Measurements from ENCODE around the gene CDH2.

The CDH2 gene

DNA sequence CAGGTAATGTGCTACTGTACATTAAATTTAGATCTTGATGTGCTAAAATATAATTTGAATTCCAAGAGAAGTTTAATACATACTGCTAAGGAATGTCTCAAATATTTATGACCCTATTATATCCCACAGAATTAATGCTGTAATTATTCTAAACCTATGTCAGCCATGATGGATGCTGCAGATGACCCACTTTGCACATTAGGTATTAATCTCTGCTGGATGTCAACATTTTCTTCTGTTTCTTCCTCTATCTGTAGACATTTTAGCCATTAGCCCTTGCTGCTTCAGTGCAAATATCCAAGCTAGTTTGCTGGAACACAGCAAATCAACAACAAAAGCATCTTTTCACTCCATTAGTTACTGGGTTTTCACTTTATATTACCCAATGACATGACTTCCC, 164.6 kb downstream of the CDH2 start:
- Mint-ChIP-seq H3K27me3 (no peaks in the 10 kb centered on the region), H3K4me1 (no peaks in the 10 kb centered on the region), H3K36me3 (no peaks in the 10 kb centered on the region), H3K27ac (no peak overlapping the region), H3K9me3 (no peaks in the 10 kb centered on the region), H3K4me3 (no peak overlapping the region)
- no peak for DNase-seq
- ATAC-seq (replicated peaks): no peak

DNA sequence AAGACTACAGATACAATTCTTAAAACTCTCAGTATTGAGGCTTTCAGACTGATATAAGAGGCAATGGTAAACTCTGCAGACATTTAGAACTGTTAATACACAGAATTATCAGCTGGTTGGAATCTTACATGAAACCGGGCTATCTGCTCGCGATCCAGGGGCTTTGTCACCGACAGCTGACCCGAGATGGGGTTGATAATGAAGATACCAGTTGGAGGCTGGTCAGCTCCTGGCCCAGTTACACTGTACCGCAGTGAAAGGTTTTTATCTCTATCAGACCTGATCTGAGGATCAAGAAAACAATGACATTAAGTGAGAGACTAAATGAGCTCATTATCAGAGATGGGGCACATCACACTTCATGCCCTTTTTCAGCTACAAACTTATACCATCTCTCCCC, 167.3 kb downstream of the CDH2 start:
- ATAC-seq (replicated peaks): no peak

DNA sequence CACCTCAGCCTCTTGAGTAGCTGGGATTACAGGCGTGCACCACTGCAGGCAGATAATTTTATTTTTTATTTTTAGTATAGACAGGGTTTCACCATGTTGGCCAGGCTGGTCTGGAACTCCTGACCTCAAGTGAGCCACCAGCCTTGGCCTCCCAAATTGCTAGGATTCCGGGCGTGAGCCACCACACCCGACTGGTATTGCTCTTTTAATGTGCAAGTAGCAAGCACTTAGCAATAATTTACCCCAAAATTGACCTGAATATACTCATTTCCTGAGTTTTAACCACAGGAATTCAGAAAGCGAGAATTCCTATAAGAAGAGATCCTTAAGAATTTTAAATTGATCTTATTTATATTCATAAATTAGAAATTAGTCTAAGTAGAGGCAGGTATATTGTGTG, 169.1 kb downstream of the CDH2 start:
- Mint-ChIP-seq H3K9me3 (no peaks in the 10 kb centered on the region), H3K4me1 (no peaks in the 10 kb centered on the region), H3K27me3 (no peaks in the 10 kb centered on the region), H3K27ac (no peak overlapping the region), H3K36me3 (no peaks in the 10 kb centered on the region), H3K4me3 (no peak overlapping the region)
- no peak for ATAC-seq (replicated peaks)
- DNase-seq: no peak

More for the DNA sequence above, 167.3 kb downstream of the CDH2 start:
- H3K9me3 Mint-ChIP-seq: no peaks in the 10 kb centered on the region
- no peaks in the 10 kb centered on the region for H3K4me1 Mint-ChIP-seq
- no peaks in the 10 kb centered on the region for H3K36me3 Mint-ChIP-seq
- DNase-seq: no peak
- no peaks in the 10 kb centered on the region for H3K27me3 Mint-ChIP-seq
- no peak overlapping the region for H3K27ac Mint-ChIP-seq
- H3K4me3 Mint-ChIP-seq: no peak overlapping the region

DNA sequence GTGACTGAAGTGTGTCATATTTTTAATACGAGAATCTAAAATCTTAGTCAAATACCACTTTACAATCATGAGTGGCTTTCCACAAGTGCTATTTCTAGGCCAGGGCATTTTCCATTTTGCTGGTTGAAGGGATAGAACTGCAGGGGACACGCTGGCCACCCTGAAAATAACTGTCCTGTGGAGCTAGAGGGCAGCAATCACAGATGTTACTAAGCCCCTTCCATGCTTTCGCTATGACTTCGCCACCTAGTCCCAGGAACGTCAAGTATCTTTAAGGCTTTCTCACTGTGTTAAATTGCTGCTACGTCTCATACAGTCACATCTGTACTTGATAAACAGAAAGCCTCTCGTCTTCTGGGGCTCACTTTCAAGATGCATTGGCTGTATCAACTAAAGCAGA, 171.8 kb downstream of the CDH2 start:
- Mint-ChIP-seq H3K9me3 (no peaks in the 10 kb centered on the region), H3K27ac (no peak overlapping the region), H3K4me1 (no peaks in the 10 kb centered on the region), H3K4me3 (no peak overlapping the region), H3K36me3 (no peaks in the 10 kb centered on the region), H3K27me3 (no peaks in the 10 kb centered on the region)
- no peak for DNase-seq
- ATAC-seq (replicated peaks): no peak

DNA sequence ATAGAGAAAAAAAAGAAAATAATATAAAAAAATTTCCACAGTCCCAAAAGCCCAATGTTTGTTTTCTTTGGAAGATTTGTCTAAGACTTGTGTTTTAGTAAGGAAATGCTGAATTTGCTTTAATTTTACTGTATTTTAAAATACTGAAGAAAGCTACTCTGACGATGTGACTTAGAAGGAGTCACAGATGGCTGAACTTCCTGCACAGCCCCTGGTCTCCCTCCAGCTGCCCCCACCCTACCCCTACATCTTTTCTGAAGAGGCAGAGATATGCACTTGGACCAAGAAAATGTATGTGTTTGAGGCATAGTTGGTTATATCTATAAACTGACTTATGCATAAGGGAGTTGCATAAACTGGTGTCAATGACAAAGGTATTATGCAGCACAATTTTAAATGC, 172.3 kb downstream of the CDH2 start:
- ATAC-seq (replicated peaks): no peak
- Mint-ChIP-seq H3K27me3 (no peaks in the 10 kb centered on the region), H3K27ac (no peak overlapping the region)

DNA sequence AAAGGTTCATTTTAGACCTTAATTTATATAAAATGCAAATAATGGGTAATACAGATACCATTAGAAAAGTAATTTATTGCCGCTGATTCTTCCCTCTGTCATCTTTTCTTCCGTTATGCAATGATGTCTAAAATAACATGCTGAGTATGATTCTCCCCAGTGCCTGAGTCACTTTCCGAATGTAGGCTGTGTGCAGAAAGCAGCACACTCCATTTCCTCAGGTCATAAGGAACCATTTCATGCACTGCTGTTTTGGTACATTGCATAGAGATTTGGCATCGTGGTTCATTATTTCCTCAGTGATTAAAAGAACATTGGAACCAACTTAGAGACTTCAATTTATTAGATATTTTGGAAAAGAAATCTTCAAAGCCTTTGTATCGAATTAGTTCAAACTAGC, 173.5 kb downstream of the CDH2 start:
- ATAC-seq (replicated peaks) (no peak), DNase-seq (no peak)
- no peaks in the 10 kb centered on the region for H3K36me3 Mint-ChIP-seq
- H3K9me3 Mint-ChIP-seq: peaks cover 0 to 2% of the 10 kb centered on the region in 2 donors
- H3K27me3 Mint-ChIP-seq: no peaks in the 10 kb centered on the region
- no peak overlapping the region for H3K4me3 Mint-ChIP-seq
- H3K27ac Mint-ChIP-seq: no peak overlapping the region
- no peaks in the 10 kb centered on the region for H3K4me1 Mint-ChIP-seq

More for the DNA sequence above, 172.3 kb downstream of the CDH2 start:
- no peak for DNase-seq
- Mint-ChIP-seq H3K4me1 (no peaks in the 10 kb centered on the region), H3K9me3 (no peaks in the 10 kb centered on the region), H3K36me3 (no peaks in the 10 kb centered on the region), H3K4me3 (no peak overlapping the region)

DNA sequence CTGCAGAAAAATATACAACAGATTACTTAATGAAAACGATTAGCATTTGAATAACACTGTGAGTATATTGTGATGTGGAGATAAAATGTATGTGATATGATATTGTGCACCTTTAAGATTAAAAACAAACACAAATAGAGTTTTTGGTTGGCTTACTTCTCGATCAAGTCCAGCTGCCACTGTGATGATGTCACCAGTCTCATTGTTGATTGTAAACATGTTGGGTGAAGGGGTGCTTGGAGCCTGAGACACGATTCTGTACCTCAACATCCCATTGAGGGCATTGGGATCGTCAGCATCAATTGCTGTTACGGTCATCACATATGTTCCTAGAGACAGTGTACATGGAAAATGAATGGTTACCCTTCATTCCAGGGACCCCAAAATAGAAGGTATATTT, 174.1 kb downstream of the CDH2 start:
- no peaks in the 10 kb centered on the region for H3K4me1 Mint-ChIP-seq
- H3K36me3 Mint-ChIP-seq: no peaks in the 10 kb centered on the region
- H3K27ac Mint-ChIP-seq: no peak overlapping the region
- ATAC-seq (replicated peaks): no peak
- peaks cover 0 to 2% of the 10 kb centered on the region in 2 donors for H3K9me3 Mint-ChIP-seq
- H3K4me3 Mint-ChIP-seq: no peak overlapping the region
- no peaks in the 10 kb centered on the region for H3K27me3 Mint-ChIP-seq
- DNase-seq: no peak

DNA sequence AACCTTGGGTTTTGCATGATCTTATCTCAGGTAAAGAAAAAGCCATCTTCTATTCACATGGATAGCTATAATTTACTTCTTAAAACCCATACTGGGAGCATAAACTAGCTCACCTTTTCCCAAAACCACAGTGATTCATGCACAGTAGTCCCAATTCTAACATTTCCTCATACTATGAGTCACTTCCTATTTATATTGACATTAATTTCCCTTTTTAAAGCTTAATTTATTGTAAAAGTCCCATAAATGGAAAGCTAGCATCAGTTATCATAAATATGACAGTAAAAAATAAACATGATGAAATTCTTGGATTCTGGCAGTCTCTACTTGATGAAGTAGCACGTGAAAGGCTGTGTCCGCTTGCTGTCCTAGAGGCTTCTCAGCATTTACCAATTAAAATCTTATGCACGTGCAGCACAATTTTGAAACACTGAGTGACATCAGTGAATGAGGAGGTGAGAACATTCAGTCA, 180.1 kb downstream of the CDH2 start:
- no peak for DNase-seq
- Mint-ChIP-seq H3K27me3 (no peaks in the 10 kb centered on the region), H3K4me1 (no peaks in the 10 kb centered on the region), H3K4me3 (no peak overlapping the region), H3K9me3 (peaks cover 0 to 2% of the 10 kb centered on the region in 2 donors), H3K27ac (no peak overlapping the region), H3K36me3 (no peaks in the 10 kb centered on the region)
- no peak for ATAC-seq (replicated peaks)

DNA sequence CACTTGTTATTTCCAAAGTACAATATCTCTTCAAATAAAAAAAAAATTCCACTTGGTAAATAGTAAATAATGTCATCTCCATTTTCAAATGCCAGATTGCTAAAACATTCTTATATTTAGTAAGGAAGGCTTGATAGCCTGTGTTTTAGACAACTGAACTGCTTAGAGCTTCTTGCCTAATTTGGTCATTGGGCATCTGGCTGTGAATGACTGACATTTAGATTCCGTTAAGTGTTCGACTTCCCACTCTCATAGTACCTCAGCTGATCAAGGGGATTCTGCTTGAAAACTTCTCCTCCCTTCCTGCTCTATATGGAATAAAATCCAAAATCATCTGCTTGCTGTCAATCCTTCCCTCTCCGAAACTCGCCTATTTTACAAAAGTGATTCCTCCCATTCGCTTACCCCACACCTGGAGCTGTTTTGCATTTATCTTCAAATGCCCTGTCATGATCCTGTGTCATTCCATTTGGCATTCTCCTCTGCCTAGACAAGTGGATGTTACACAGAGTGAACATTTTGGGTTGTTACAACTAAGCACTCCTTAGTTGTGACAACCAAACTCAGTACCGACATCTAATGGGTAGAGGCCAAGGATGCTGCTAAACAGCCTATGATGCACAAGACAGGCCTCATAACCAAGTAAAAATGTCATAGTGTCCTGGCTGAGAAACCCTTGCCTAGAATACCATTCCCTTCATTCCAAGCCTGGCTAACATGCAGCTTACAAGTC, 181.0 kb downstream of the CDH2 start:
- ATAC-seq (replicated peaks) (no peak), DNase-seq (no peak)
- H3K9me3 Mint-ChIP-seq: peaks cover 0 to 2% of the 10 kb centered on the region in 2 donors
- H3K27ac Mint-ChIP-seq: no peak overlapping the region
- H3K4me3 Mint-ChIP-seq: no peak overlapping the region
- no peaks in the 10 kb centered on the region for H3K36me3 Mint-ChIP-seq
- H3K4me1 Mint-ChIP-seq: no peaks in the 10 kb centered on the region
- no peaks in the 10 kb centered on the region for H3K27me3 Mint-ChIP-seq

DNA sequence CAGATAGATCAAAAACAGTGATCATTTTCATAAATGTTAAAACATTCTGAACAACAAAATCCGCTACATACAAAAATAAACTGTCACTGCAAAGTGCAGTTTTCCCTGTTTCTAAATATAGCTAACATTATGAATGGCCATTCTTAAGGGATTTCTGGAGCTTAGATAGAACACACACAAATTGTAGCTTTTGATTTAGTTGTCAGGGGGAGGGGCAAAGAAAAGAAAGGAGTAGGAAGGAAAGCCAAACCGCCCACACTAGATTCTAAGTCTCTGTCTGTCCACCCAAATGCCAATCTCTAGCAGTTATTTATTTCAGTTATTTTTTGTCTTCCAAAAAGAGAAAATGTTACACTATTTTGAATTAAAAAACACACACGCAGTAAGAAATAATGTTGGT, 182.4 kb downstream of the CDH2 start:
- Mint-ChIP-seq H3K9me3 (peaks cover 0 to 2% of the 10 kb centered on the region in 2 donors), H3K4me3 (no peak overlapping the region), H3K27me3 (no peaks in the 10 kb centered on the region), H3K4me1 (no peaks in the 10 kb centered on the region), H3K27ac (no peak overlapping the region), H3K36me3 (no peaks in the 10 kb centered on the region)
- no peak for ATAC-seq (replicated peaks)
- DNase-seq: no peak

DNA sequence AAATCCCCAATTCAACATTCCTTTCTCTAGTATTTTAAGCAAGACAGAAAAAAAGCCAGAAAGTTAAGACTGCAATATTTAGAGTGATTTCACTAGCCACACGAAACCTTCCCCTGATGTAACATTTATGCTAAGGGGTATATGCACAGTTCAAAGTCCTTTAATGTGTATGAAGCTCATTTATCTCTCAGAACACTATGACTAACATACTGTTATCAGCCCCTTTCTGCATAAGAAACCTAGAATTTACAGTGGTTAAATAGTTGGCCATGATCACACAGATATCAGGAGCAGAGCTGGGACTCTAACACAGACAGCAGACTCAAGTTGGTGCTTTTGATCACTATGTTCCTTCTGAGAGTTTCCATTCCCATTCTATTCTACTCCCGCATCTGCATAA, 185.5 kb downstream of the CDH2 start:
- H3K4me1 Mint-ChIP-seq: no peaks in the 10 kb centered on the region
- no peak overlapping the region for H3K27ac Mint-ChIP-seq
- H3K36me3 Mint-ChIP-seq: no peaks in the 10 kb centered on the region
- no peak overlapping the region for H3K4me3 Mint-ChIP-seq
- no peaks in the 10 kb centered on the region for H3K27me3 Mint-ChIP-seq
- ATAC-seq (replicated peaks) (no peak), DNase-seq (no peak)
- no peaks in the 10 kb centered on the region for H3K9me3 Mint-ChIP-seq

DNA sequence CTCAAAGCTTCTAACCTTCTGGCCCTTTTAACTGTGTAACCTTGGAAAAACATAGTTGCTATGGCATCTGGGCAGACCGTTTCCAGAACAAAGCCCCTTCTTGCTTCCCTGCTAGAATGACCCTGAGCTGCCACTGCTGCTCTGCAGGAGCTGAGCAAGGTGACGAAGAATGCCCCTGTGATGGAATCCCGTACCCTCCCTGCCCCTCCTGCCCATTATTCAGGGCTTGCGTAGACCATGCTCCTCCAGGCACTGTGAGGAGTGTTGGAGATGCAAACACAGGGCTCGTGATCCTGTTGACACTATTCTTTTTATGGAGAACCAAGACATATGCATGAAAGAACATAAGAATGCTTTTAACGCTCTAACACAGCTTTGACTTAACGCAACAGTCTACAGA, 191.1 kb downstream of the CDH2 start:
- ATAC-seq (replicated peaks) (no peak), DNase-seq (no peak)
- no peaks in the 10 kb centered on the region for H3K36me3 Mint-ChIP-seq
- no peak overlapping the region for H3K4me3 Mint-ChIP-seq
- H3K4me1 Mint-ChIP-seq: no peaks in the 10 kb centered on the region
- H3K27me3 Mint-ChIP-seq: no peaks in the 10 kb centered on the region
- no peaks in the 10 kb centered on the region for H3K9me3 Mint-ChIP-seq
- no peak overlapping the region for H3K27ac Mint-ChIP-seq

DNA sequence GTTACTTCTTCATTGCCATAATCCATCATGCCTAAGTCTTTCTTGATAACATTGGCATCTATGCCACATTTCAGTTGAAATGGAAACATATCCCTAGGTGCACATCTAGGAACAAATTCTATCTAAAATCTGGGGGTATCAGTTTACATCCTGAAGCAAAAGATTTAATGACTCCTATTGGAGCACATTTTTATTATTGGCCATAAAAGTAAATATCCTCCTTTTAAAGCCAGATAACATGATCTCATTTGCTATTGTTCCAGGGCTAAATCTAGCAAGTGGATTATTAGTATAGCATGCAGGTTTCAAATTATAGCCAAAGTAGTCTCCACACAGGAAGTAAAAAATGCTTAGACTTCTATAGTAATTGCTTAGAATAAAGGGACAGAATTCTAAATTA, 193.2 kb downstream of the CDH2 start:
- Mint-ChIP-seq H3K4me3 (no peak overlapping the region), H3K27me3 (no peaks in the 10 kb centered on the region), H3K9me3 (peaks cover 0 to 2% of the 10 kb centered on the region in 2 donors), H3K27ac (no peak overlapping the region), H3K4me1 (no peaks in the 10 kb centered on the region), H3K36me3 (no peaks in the 10 kb centered on the region)
- no peak for ATAC-seq (replicated peaks)
- no peak for DNase-seq

DNA sequence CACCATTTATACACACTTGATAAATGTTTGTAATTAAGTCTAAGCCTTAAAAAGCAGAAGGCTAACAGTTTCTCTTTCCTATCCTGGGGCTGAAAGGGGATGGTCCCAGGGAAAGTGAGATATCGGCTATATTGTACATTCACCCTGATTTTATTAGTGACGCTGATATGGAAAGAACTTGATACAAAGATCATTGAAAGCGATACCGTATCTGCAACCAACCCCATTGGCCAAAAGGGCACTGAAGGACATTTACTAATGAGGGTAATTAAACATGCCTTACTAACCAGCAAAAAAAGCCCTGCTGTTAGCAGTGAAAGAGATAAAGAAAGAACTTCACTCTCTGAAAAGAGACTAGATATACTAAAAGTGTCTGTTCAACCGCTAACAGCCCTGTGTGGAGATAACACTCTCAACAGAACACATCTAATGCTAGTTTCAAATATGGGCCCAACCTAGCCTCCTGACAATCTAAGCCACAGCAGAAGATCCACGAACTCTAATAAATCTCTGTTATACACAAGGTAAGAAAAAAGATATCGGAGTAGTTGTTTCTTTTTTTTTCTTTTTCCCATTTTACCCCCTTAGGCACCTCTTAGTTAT, 200.0 kb downstream of the CDH2 start:
- peaks cover 2 to 6% of the 10 kb centered on the region in 2 donors for H3K9me3 Mint-ChIP-seq
- ATAC-seq (replicated peaks) (no peak), DNase-seq (no peak)
- H3K27me3 Mint-ChIP-seq: no peaks in the 10 kb centered on the region
- no peaks in the 10 kb centered on the region for H3K36me3 Mint-ChIP-seq
- no peak overlapping the region for H3K27ac Mint-ChIP-seq
- no peak overlapping the region for H3K4me3 Mint-ChIP-seq
- H3K4me1 Mint-ChIP-seq: no peaks in the 10 kb centered on the region

DNA sequence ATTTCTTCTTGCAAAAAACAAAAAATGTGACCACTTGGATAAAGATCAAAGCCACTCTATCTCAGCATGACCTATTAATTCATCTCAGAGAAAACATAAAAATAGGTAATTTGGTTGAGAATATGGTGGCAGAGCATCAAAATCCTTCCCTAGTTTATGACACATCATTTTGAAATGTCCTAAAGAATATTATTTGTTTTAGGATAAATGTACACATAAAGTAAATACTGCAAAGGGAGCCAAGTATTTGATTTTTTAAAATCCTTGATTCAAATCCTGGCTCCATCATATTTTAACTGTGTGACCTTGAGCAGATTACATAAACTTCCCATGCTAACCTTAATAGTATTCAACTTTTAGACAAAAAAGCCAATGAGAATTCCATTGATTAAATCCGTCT, 206.6 kb downstream of the CDH2 start:
- Mint-ChIP-seq H3K36me3 (no peaks in the 10 kb centered on the region), H3K4me3 (no peak overlapping the region), H3K27me3 (no peaks in the 10 kb centered on the region), H3K4me1 (no peaks in the 10 kb centered on the region), H3K27ac (no peak overlapping the region), H3K9me3 (no peaks in the 10 kb centered on the region)
- no peak for DNase-seq
- ATAC-seq (replicated peaks): no peak

Measured in stimulated activated naive B cell treated with anti-CD40 and anti-IgM and Interleukin-4, amounts not matched to agents 10 μg/mL and 1 μg/mL and 100 μg/mL, for 72 hours (primary cell).